Activated effector memory CD4-positive, alpha-beta T cell treated with anti-CD3 and anti-CD28 coated beads, Interleukin-2, amount 50 U/mL, for 16 hours (primary cell): ENCODE data around the gene ZNF584.
"Not testable (repeated sequence)": the region's sequence is repeated elsewhere in the genome, so short reads cannot be mapped to it uniquely, and the experiment has no call there.

ENCODE experiments used
- DNase-seq: peaks from one replicate; pipeline ENCODE4 v3.0.0-alpha.2; 2020

ZNF584 gene

DNA sequence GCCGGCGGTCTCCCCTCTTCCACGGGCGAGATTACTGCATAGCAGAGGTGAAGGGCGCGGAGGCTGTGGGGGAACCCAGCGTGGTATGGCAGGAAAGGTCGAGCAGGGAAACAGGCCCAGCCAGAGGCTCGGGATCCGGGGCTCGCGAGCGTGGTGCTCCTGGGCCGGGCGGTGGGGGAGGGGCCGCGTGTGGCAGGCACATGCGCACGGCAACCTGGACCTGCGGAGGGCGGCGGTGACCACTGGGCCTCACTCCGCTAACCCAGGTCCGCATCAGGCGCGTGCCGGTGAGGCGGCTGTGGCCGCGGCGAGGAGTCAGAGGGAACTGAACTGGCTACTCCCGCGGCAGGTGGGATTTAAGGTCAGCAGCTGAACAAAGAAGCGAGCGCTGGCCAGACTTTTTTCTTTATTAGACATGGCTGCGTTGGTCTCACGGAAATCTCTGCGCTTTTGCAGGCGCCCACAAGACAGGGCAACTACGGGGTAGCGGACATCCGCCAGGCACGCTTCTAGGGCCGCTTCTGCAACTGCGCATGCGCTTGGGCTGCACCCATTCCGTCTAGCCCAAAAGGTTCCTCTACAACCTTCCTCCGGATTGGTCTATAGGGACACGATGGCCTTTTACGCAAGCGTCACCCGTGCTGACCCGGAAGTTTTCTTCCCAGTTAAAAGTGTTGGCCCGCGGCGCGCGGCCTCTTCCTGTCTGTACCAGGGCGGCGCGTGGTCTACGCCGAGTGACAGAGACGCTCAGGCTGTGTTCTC lies 21.7 kb upstream of the ZNF584 start, which contains the start of gene RPS5:
RPS5 (plus strand) TSS at position 694 of the 762 bp plus-strand sequence. CDS start 869 bp downstream, outside the sequence.
- peak; percentile 98 for DNase-seq

DNA sequence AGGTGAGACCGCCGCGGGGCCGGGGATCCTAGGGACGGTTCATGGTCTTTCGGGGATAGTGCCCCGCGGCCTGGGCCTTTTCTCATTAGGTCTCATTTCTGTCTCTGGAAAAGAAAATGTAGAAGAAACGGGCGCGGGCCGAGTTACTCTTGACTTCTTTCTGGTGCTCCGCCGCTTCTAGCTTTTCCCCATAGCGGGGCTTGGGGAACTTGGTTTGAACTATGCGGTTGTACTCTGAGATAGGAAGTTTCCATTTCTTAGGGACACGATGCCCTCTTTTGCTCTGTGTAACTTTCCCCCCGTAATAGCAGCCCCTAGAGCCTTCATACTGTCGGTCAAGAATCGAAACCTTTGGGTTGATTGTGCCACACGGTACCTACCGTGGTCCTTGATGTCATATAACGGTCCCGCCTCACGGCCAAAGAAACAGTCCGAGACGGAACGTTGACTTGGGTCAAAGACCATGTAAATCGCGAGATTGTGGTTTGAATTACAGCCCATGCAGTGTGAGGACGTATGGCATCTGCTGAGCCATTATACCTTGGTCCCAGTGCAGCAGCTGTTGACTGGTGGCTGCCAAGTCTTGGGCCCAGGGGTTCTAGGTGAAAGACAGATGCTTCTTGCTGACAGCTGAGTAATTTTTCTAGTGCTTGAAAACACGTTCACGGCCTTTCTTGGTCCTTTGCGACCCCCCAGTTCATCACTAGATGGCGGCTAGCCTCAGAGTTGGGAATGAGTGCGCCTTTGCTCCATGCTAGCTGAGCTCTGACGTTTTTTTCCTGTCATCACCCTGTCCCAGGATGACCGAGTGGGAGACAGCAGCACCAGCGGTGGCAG lies 20.9 kb upstream of the ZNF584 start:
- DNase-seq = peak; percentile 63

DNA sequence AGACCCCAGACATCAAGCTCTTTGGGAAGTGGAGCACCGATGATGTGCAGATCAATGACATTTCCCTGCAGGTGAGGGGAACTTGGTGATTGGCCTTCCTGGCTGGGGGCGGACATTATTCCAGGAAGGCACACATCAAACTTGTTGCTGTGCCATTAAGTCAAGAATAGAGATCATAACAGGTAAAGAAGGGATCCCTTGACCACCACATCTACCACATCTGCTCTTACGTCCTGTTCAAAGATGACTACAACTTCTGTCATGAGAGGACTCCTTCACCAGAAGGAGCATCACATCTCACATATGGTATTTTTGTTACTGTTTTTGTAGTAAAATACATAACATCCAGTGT lies 20.3 kb upstream of the ZNF584 start:
- no peak for DNase-seq

DNA sequence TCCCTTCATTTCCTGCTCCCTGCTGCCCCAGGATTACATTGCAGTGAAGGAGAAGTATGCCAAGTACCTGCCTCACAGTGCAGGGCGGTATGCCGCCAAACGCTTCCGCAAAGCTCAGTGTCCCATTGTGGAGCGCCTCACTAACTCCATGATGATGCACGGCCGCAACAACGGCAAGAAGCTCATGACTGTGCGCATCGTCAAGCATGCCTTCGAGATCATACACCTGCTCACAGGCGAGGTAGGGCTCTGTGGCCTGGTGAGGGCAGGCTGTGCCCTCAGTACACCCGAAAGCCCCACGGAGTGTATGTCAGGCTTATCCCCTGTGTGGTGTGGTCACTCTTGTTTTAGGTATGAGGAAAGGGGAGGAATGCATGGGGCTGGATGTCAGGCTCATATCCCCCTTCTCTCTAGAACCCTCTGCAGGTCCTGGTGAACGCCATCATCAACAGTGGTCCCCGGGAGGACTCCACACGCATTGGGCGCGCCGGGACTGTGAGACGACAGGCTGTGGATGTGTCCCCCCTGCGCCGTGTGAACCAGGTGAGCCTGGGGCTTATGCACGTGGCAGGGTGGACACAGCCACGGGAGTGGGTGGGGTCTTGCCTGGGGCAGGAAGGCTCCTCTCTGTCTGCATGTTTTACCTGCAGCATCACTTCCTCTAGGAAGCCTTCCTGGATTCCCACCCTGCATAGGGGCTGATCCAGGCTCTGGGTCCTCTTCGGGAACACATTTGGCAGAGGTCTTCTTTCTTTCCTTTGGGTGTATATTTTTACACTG lies 15.3 kb upstream of the ZNF584 start:
- no peak for DNase-seq

DNA sequence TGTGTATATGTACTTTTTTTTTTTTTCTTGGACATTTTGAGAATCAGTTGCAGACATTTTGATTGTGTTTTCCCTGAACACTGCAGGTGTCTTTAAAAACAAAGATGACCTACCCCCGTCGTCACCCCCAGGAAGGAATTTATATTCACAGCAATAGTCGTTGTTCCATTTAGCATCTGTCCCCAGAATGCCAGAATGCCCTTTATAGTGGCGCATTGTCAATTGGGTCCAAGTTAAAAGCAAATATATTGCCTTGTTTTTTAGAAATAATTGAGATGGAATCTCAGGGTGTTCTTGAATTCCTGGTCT lies 14.8 kb upstream of the ZNF584 start:
- no peak for DNase-seq

DNA sequence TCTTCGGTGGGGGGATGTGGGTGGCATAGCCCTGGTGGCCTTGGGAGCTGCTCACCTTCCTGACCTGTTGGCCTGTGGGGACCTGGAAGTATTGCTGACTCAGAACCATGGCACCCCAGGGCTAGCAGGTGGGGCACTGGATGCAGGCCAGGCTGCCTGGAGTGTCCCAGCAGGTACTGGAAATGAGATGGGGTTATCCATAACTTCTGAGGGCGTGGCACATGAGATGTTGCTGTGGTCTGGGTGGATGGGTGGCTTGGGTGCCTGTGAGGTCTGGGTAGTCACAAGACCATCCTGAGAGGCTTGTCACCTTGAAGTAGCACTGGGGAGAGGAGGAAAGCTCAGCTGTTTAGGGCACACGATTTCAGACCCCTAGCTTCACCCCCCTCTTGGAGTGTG lies 13.6 kb upstream of the ZNF584 start:
- DNase-seq = no peak

DNA sequence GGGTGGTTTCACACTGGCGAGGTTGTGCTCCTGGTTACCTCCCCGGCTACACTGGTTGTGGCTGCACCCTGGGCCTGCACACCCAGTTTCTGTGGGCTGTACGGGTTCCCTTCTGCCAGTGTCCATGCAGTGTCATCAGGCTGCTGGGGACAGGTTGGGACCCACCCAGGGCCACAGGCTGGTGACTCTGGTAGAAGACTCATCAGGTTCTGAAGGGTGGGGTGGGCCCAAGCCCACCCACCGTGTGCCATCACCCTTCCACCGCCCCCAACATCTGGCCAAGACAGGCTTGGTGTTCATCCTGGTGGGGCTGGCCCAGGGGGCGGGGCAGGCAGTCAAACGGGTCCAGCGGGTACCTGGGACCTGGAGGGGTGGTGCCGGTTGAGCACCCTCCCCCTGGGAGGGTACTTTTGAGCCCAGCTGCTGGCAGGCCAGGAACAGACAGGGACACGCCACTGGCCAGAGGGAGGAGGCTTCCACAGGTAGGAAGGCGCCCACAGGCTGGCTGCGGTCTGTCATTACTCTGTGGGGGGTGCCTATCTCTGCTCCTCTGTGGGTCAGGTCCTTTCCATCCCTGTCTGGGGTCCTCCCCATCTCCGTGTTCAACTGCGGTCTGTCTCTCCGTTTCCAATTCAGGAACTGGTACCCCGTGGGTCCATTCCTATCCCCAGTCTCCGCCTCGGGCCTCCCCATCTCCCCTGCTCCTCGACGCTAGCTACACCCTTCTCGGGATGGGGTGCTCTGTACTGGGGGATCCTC lies 13.1 kb upstream of the ZNF584 start, which contains the start of gene RNF225:
RNF225 (plus strand) TSS at position 437 of the 759 bp plus-strand sequence. CDS start 434 bp downstream, outside the sequence.
- DNase-seq = no peak

DNA sequence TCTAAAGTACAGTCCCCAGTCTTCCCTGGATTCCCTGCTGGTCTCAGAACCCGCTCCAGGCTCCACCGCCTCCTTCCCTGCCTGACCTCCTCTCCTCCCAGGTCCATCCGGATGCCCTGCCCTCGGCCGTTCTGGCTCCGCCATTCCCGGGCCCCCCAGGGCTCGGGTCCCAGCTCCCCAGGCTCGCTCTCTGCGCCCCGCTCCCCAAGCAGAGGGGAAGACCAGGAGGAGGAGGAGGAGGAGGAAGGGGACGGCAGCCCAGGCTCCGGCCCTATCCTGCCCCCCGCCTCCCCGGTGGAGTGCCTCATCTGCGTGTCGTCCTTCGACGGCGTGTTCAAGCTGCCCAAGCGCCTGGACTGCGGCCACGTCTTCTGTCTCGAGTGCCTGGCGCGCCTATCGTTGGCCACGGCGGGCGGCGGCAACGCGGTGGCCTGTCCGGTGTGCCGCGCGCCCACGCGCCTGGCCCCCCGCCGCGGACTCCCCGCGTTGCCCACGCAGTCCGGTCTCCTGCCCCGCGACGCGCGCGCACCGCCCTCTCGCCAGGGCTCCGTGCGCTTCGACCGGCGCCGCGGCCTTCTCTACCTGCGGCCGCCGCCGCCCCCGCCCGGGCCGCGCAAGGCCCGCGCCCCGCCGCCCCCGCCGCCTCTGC lies 12.3 kb upstream of the ZNF584 start:
- DNase-seq = no peak

DNA sequence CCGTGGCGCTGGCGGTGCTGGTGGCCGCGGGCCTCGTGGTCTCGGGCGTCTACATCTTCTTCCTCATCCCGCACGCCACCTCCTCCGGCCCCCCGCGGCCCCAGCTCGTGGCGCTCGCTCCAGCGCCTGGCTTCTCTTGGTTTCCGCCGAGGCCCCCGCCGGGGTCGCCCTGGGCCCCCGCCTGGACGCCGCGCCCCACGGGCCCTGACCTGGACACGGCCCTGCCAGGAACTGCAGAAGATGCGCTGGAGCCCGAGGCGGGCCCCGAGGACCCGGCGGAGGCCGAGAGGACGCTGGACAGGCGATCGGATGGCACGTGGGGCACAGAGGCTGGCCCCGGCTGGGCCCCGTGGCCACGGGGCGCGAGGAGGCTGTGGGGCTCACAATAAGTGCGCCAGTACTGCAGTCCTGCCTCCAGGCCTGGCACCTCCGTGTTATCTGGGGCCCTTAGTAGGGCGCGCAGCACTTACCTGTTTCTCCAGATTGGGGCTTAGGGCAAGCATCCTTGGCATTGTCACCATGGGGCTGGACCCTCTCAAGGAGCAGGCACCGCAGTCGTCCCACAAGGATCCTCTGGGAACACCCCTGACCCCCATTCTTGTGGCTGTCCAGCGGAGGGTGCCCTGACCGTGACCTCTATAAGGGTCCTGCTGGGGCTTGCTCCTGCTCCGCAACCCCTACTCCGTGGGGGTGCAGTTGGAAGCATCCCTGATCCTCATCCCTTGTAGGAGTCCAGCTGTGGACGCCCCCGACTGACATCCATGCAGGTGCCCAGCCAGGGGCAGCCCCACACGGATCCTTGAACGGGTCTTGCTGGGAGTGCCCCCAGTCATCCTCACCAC lies 11.5 kb upstream of the ZNF584 start:
- DNase-seq = no peak

DNA sequence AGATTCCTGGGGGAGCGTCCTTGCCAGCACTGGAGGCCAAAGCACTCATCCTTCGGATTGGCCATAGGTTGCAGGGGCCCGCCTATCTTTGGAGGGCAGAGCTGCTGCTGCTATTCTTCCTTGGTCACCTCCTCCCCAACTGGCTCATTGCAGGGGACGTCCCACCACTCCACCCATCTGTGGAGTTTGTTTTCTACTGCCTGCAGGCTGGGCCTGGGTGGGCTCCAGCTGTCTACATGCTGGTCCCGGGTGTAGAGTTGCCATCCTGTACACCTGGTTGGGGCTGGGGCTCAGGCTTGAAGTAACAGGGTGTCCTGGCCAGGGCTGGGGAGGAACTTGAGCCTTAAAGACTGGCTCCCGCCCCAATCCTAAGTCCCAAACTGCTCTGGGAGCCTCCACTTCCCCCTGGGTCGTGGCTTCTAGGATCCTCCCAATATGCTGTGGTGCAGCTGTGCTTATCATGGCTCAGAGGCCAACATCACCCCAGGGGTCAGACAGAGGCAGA lies 10.9 kb upstream of the ZNF584 start:
- DNase-seq = no peak

DNA sequence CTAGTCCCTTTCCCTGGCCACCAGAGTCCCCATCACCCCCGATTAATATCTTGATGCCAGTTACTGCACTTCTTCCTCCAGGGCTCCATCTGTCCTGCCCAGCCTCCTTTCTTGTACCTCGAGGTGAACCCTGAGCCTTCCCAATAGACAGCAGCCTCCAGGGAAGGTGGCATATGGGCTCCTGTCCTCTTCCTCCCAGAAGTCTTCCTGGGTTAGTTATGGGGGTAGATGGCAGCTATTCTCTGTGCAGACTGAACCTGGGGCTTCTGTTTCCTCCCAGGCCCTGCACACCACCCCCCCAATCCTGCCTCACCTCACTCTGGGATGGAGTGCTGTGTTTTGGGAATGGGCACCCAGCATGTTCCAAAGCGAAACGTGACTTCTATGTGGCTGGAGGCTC lies 10.4 kb upstream of the ZNF584 start:
- no peak for DNase-seq

DNA sequence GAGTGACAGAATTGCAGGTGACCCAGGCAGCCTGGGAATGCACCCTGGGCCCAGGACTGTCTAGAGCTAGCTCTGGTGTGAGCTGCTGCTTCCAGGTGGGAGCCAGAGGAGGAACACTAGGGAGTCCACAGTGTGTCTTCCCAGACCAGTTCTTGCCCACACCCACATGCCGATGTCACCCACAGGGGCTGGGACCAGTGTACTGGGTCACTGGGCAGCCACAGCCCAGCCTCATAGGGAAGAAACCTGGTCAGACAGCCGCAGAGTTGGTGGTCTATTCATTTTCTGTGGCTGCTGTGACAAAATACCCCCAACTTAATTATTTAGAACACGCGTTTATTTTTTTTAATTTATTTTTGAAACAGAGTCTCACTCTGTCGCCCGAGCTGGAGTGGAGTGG lies 9.9 kb upstream of the ZNF584 start:
- no peak for DNase-seq

DNA sequence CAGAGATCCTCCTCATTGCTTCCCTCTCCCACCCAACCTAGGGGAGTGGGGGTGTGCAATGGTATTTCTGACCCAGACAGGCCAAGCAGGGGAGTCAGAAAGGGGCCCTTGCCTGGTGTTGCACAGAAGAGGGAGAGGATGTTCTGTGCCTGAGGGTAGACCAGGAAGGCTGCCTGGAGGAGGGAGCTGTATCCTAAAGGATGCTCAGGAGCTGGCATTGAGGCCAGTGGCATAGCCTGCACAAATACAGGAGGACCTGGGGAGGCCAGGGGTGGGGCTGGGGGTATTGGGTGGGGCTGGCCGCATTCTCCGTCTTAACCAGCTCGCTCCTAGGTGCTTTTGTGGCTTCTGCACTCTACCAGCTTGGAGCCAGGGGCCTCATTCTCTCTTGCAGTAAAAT lies 8.5 kb upstream of the ZNF584 start:
- no peak for DNase-seq

DNA sequence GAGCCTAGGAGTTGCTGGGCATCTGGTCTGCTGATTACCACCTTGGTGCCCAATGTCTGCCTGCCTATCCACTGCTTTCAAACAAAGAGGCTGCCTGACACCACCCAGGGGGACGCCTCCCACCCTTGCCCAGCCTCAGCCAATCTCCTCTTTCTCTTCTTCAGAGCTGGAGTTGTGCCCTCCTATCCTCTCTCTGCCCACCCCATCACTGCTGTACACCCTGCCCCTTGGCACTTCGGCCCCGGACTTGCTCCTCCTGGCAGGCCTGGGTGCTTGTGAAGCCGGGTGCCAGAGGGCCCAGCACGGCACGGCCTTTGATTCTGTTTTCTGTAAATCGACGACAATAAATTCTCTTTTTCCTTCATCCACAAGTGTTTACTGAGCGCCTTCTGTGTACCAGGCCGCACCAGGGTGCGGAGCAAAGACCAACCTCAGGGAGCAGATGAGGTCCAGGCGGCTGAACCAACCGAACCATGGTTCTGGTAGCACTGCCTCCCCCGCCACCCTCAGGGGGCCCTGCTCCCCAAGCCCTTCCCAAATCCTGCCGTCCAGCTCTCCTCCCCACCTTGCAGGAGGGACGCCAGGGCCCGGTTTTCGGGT lies 8.0 kb upstream of the ZNF584 start:
- no peak for DNase-seq

DNA sequence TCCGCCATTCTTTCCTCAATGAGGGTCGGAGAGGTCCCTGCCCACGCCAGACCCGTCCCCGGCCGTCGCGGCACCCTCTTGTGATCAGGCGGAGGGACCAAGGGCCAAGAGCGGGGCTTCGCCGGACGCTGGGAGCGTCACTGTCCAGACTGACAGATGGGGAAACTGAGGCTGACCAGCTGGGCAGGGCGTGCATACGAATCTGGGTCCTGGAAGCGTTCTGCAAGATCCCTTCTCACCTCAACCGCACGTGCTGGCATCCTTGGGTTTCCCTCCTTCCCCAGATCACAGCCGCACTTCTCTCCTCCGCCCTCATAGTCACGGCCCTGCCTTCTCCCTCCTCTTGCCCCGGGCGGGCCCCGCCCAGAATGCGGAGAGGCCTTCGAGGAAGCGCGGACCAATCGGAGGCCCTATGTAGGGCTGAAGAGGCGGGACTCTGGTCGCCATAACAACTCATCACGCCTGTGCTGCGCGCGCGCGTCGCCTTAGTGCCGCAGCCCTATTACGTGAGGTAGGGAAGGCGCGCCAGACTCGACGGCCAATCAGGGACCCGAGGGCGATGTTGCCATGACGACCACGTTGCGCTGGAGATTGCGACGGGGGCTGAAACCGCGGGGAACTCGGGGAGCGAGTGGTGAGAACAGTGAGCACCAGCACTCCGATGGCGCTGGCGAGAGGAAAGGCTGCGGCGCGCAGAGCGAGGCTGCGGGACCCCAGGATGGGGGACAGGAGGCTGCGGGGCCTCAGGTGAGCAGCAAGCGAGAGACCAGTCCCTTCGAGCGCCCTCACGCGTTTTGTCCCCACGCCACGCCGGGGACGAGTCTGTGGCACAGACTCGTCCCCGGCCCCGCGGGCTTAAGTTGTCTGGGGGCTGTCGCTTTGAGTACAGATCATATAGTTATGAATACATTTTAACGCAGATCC lies 7.3 kb upstream of the ZNF584 start:
- peak; percentile 100 for DNase-seq

DNA sequence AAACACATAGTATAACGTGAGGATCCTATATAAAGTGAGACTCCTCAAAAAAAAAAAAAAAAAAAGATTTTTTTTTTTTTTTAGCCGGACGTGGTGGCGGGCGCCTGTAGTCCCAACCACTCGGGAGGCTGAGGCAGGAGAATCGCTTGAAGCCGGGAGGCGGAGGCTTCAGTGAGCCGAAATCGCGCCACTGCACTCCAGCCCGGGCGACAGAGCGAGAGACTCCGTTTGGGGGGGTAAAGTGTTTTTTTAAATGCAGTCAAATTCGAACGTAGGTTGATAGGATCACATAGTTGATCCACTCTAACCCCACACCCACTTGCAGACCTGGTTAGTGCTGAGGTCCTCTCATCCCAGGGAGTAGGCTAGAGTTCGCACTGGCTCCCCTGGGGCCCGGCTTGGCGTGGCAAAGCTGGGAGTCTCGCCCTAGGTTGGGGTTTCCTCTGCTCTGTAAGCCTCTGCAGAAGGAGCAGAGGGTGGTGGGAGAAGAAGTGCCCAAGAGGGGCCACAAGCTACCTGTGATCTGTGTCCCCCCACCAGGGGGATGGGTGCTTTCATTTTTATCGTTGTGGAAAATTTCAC lies 6.5 kb upstream of the ZNF584 start:
- DNase-seq = no peak

DNA sequence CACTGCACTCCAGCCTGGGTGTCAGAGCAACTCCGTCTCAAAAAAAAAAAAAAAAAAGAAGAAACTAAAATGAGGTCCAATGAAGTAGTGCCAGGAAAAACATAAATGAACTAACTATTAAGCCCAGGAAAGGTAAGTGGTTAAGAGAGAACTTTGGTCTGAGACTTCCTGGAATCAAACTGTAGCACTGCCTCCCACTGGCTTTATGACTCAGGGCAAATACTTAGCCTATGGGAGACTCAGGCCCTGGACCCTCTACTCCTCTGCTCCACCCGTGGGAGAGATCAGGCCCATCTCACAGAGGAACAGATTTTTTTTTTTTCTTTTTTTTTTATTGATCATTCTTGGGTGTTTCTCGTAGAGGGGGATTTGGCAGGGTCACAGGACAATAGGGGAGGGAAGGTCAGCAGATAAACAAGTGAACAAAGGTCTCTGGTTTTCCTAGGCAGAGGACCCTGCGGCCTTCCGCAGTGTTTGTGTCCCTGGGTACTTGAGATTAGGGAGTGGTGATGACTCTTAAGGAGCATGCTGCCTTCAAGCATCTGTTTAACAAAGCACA lies 4.5 kb upstream of the ZNF584 start:
- DNase-seq = not testable (repeated sequence)

DNA sequence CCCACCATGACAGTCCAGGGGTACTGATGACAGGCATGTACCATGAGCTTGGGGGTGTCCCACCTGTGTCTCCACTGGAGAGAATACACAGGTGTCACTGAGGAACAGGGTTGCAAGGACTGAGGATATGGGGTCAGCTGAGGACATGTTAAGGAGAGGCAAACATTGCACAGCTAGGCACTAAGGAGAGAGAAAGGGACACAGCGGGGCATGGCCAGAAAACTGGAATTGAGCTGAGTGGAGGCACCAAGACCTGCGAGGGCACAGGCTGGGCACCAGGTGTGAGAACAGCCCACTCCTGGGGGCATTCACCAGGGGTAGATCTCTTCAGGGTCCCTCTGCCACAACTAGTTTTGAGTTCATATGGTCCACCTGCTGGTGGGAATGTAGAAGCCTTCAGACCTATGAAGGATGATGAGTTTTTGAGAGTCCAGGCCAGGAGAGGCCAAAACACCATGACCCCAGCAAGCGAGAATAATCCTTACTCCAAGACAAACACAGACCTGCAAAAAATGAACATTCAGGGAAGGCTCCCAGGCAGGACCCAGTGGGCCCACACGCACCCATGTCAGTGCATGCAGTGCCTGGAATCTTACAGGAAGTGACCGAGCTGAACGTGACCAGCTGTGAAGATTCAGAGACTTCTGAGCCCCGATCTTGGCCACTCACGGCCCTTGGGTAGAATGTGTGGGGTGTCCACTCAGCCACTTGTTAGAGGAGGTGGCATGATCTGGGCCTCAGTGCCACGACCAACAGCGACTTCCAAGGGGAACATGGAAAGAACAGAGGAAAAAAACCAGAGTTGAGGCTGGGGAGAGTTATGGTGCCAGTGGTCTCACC lies 1.4 kb upstream of the ZNF584 start:
- no peak for DNase-seq
